Measurements from ENCODE around the gene TMEFF2. TPM values are rescaled to one million over a fixed set of nuclear protein-coding genes. Genes with fewer than 3 reads are reported as not detected.

The TMEFF2 gene
- total RNA-seq, 1 donor from 2014 or later = not detected

GRCh38 chr2:192073878-192074277, 120.9 kb downstream of the TMEFF2 start:
- intact Hi-C loops (cut with DNase I) = no loop called here
- Histone ChIP-seq H3K4me3 (no peak overlapping the region), H3K27ac (no peak overlapping the region), H3K4me1 (no peaks in the 10 kb centered on the region), H3K9me3 (no peaks in the 10 kb centered on the region), H3K27me3 (no peaks in the 10 kb centered on the region), H3K36me3 (no peaks in the 10 kb centered on the region)
- TF ChIP-seq POLR2A (IDR thresholded peaks at IDR 0.05) (no peak), CTCF (IDR thresholded peaks at IDR 0.05) (no peak), POLR2AphosphoS5 (IDR thresholded peaks at IDR 0.05; ENCODE audit: insufficient read depth in 1 of 2, low read depth in 1 of 2) (no peak)
- no peak for DNase-seq (ENCODE audit: extremely low spot score in 2 of 2)

GRCh38 chr2:192072778-192073177, 122.0 kb downstream of the TMEFF2 start:
- Histone ChIP-seq H3K27ac (no peak overlapping the region), H3K9me3 (no peaks in the 10 kb centered on the region), H3K27me3 (no peaks in the 10 kb centered on the region), H3K36me3 (no peaks in the 10 kb centered on the region), H3K4me1 (no peaks in the 10 kb centered on the region), H3K4me3 (no peak overlapping the region)
- intact Hi-C loops (cut with DNase I) = no loop called here
- no peak for TF ChIP-seq POLR2A (IDR thresholded peaks at IDR 0.05)
- TF ChIP-seq POLR2AphosphoS5 (IDR thresholded peaks at IDR 0.05; ENCODE audit: insufficient read depth in 1 of 2, low read depth in 1 of 2) = no peak
- no peak for TF ChIP-seq CTCF (IDR thresholded peaks at IDR 0.05)
- no peak for DNase-seq (ENCODE audit: extremely low spot score in 2 of 2)

GRCh38 chr2:192072261-192072660, 122.5 kb downstream of the TMEFF2 start:
- TF ChIP-seq POLR2AphosphoS5 (IDR thresholded peaks at IDR 0.05; ENCODE audit: insufficient read depth in 1 of 2, low read depth in 1 of 2) (no peak), CTCF (IDR thresholded peaks at IDR 0.05) (no peak), POLR2A (IDR thresholded peaks at IDR 0.05) (no peak)
- Histone ChIP-seq H3K9me3 (no peaks in the 10 kb centered on the region), H3K4me3 (no peak overlapping the region), H3K4me1 (no peaks in the 10 kb centered on the region), H3K27ac (no peak overlapping the region), H3K36me3 (no peaks in the 10 kb centered on the region), H3K27me3 (no peaks in the 10 kb centered on the region)
- no peak for DNase-seq (ENCODE audit: extremely low spot score in 2 of 2)
- intact Hi-C loops (cut with DNase I) = no loop called here

GRCh38 chr2:192070099-192070498, 124.6 kb downstream of the TMEFF2 start:
- no peak for DNase-seq (ENCODE audit: extremely low spot score in 2 of 2)

GRCh38 chr2:192069417-192069816, 125.3 kb downstream of the TMEFF2 start:
- Histone ChIP-seq H3K9me3 (no peaks in the 10 kb centered on the region), H3K4me3 (no peak overlapping the region), H3K4me1 (no peaks in the 10 kb centered on the region), H3K27me3 (no peaks in the 10 kb centered on the region), H3K27ac (no peak overlapping the region), H3K36me3 (no peaks in the 10 kb centered on the region)
- intact Hi-C loops (cut with DNase I) = no loop called here
- DNase-seq (ENCODE audit: extremely low spot score in 2 of 2) = no peak
- no peak for TF ChIP-seq CTCF (IDR thresholded peaks at IDR 0.05)
- TF ChIP-seq POLR2AphosphoS5 (IDR thresholded peaks at IDR 0.05; ENCODE audit: insufficient read depth in 1 of 2, low read depth in 1 of 2) = no peak
- no peak for TF ChIP-seq POLR2A (IDR thresholded peaks at IDR 0.05)

More at GRCh38 chr2:192070099-192070498, 124.6 kb downstream of the TMEFF2 start:
- TF ChIP-seq CTCF (IDR thresholded peaks at IDR 0.05) = no peak
- no peak for TF ChIP-seq POLR2AphosphoS5 (IDR thresholded peaks at IDR 0.05; ENCODE audit: insufficient read depth in 1 of 2, low read depth in 1 of 2)
- no peak for TF ChIP-seq POLR2A (IDR thresholded peaks at IDR 0.05)
- Histone ChIP-seq H3K4me1 (no peaks in the 10 kb centered on the region), H3K27ac (no peak overlapping the region), H3K4me3 (no peak overlapping the region), H3K9me3 (no peaks in the 10 kb centered on the region), H3K36me3 (no peaks in the 10 kb centered on the region), H3K27me3 (no peaks in the 10 kb centered on the region)
- intact Hi-C loops (cut with DNase I) = no loop called here
